Endothelial cell of umbilical vein (primary cell): ENCODE measurements around the gene ERO1A. TPM values are rescaled to one million over a fixed set of nuclear protein-coding genes. Genes with fewer than 3 reads are reported as not detected.

Experiments
- BruUV-seq: library from RNA; stranded (reverse); fragments of 400-500 nt; replicated peaks from 2 replicates; lab custom pipeline; 2021; lab: Mats Ljungman, UMichigan
- CTCF ChIA-PET: fragments of 300-600, 350-600 bp; sonication (Branson Sonifier 250); formaldehyde crosslinking; loops from one replicate; lab custom pipeline; 2021; ENCODE audit warnings: antibody characterized with exemption, inconsistent platforms; lab: Charles Lee
- POLR2A ChIA-PET: fragments of 300-600, 350-600 bp; sonication (Branson Sonifier 250); formaldehyde crosslinking; loops from one replicate; lab custom pipeline; 2021; ENCODE audit warnings: antibody characterized with exemption, inconsistent platforms; lab: Charles Lee
- DNase-seq: peaks from one replicate; pipeline ENCODE4 v3.0.0-alpha.2; 2011; ENCODE audit warnings: low read depth, low spot score
- FAIRE-seq: peaks from 2 replicates; lab custom pipeline; 2011; peaks lifted over from hg19 to GRCh38; lab: Jason Lieb, UNC
- H2AFZ ChIP-seq: 2 replicates; pipeline ENCODE4 v1.6.0; 2012; ENCODE audit warnings: low read depth, low read length, control low read depth, inconsistent platforms
- H3K27ac ChIP-seq: 2 replicates; pipeline ENCODE4 v1.5.1; 2011; ENCODE audit warnings: low read depth, mild to moderate bottlenecking, control low read depth, low read length, moderate library complexity; ENCODE audit not compliant: insufficient read depth
- H3K27me3 ChIP-seq, 2 experiments: 2 replicates each; pipeline versions ENCODE4 v1.6.0 to v1.6.1; 2011; ENCODE audit warnings: low read length in 2 of 2, mixed read lengths in 1 of 2; ENCODE audit not compliant: control insufficient read depth in 2 of 2, insufficient read depth in 2 of 2
- H3K36me3 ChIP-seq, 2 experiments: 2 replicates in 1 of 2; 3 replicates in 1 of 2; pipeline ENCODE4 v1.5.1; 2011; ENCODE audit warnings: low read length in 2 of 2, mild to moderate bottlenecking in 1 of 2, moderate library complexity in 1 of 2; ENCODE audit not compliant: control insufficient read depth in 2 of 2, insufficient read depth in 2 of 2; ENCODE audit errors: extremely low read depth in 1 of 2
- H3K4me1 ChIP-seq: 3 replicates; pipeline ENCODE4 v1.5.1; 2011; ENCODE audit warnings: mild to moderate bottlenecking, low read length; ENCODE audit not compliant: control insufficient read depth, insufficient read depth; ENCODE audit errors: extremely low read depth
- H3K4me2 ChIP-seq: 2 replicates; pipeline ENCODE4 v1.6.1; 2011; ENCODE audit warnings: low read length, control low read depth, mixed read lengths; ENCODE audit not compliant: insufficient read depth
- H3K4me3 ChIP-seq, 3 experiments: fragments of 200-600 bp in 1 of 3; sonication (generic), shearing (Covaris generic) in 1 of 3; replicated peaks in 1 of 3; 2 replicates each; pipeline ENCODE4 v1.5.1; 2011 to 2016; ENCODE audit warnings: control low read depth in 3 of 3, low read length in 3 of 3, mild to moderate bottlenecking in 2 of 3, inconsistent platforms in 1 of 3, low read depth in 1 of 3, moderate library complexity in 1 of 3; ENCODE audit not compliant: insufficient read depth in 1 of 3
- H3K79me2 ChIP-seq: 2 replicates; pipeline ENCODE4 v1.6.0; 2012; ENCODE audit warnings: low read length, inconsistent platforms; ENCODE audit not compliant: control insufficient read depth, insufficient read depth
- H3K9ac ChIP-seq: replicated peaks from 2 replicates; pipeline ENCODE3; 2011; ENCODE audit warnings: low read length, control low read depth; ENCODE audit not compliant: insufficient read depth; ENCODE audit errors: extremely low read depth
- H3K9me1 ChIP-seq: replicated peaks from 3 replicates; pipeline ENCODE4 v1.6.0; 2011; ENCODE audit warnings: mild to moderate bottlenecking, low read length; ENCODE audit not compliant: control insufficient read depth, insufficient read depth; ENCODE audit errors: extremely low read depth
- H3K9me3 ChIP-seq: replicated peaks from 2 replicates; pipeline ENCODE4 v1.5.1; 2012; ENCODE audit warnings: low read length, inconsistent platforms; ENCODE audit not compliant: control insufficient read depth, insufficient read depth
- H4K20me1 ChIP-seq: replicated peaks from 2 replicates; pipeline ENCODE3; 2011; ENCODE audit warnings: mild to moderate bottlenecking, low read length; ENCODE audit not compliant: control insufficient read depth, insufficient read depth; ENCODE audit errors: extremely low read depth
- EZH2 ChIP-seq: IDR thresholded peaks from 2 replicates; pipeline ENCODE4 v1.6.1; 2012; ENCODE audit warnings: borderline replicate concordance, low read depth, mild to moderate bottlenecking, moderate library complexity, low read length, inconsistent platforms; ENCODE audit not compliant: severe bottlenecking
- GATA2 ChIP-seq: IDR thresholded peaks from 2 replicates; pipeline ENCODE4 v1.7.0; 2011; ENCODE audit warnings: low read depth, mild to moderate bottlenecking, moderate library complexity, mixed read lengths, low read length; ENCODE audit not compliant: insufficient read length, insufficient read depth
- JUN ChIP-seq: IDR thresholded peaks from 2 replicates; pipeline ENCODE4 v1.6.1; 2011; ENCODE audit warnings: borderline replicate concordance, low read depth; ENCODE audit not compliant: insufficient read length, insufficient read depth
- POLR2A ChIP-seq: IDR thresholded peaks from 2 replicates; pipeline ENCODE4 v1.6.1; 2012; ENCODE audit warnings: low read depth, mild to moderate bottlenecking, control low read depth, low read length
- dilution Hi-C: fragments of 300-500 bp; cut with MboI; formaldehyde crosslinking; loops from one replicate; pipeline ENCODE4 v1.15.0; 2019; ENCODE audit warnings: low sequenced_read_pairs; ENCODE audit not compliant: extremely low pct_ligation_motif_present
- intact Hi-C: fragments of 100-400 bp; cut with micrococcal nuclease; formaldehyde crosslinking; loops from one replicate; pipeline ENCODE4 v1.10.0; 2022
- polyA plus RNA-seq, 4 experiments: library from polyadenylated mRNA; depleted of rRNA in 3 of 4; stranded (reverse) in 3 of 4; unstranded in 1 of 4; fragments of >200 nt; gene quantifications; 2 replicates each; pipeline versions ENCODE4 v1.2.1 to v1.2.3, GENCODE V29; 2011 to 2012; ENCODE audit warnings: missing spikeins in 1 of 4
- total RNA-seq: library from RNA; stranded (reverse); gene quantifications from 2 replicates; pipeline ENCODE4 v1.2.3, GENCODE V29; 2021

The ERO1A gene
- total and polyA plus RNA-seq, 2 donors (not counting 3 experiments of a cell fraction or from before 2014, with no cell fraction given), result 20.7 to 71.4 TPM

GRCh38 chr14:52700701-52701172, 5.4 kb upstream of the ERO1A start:
- ChIA-PET CTCF (interaction anchor here (0.5 kb wide), 1 partner anchor 9 kb away, joined by 3 read pairs; no protein-coding TSS in a partner anchor), POLR2A (interaction anchor here (0.7 kb wide), 1 partner anchor 134 kb away, joined by 3 read pairs; no protein-coding TSS in a partner anchor)
- H3K9me3 ChIP-seq, result no peaks in the 10 kb centered on the region
- intact Hi-C loops (loop anchor here (10.0 kb wide), 1 partner anchor 254 kb away; the partner anchor contains the start of gene FERMT2), dilution Hi-C loops (no loop called here)
- no peaks in the 10 kb centered on the region for H3K36me3 ChIP-seq
- BruUV-seq, result no TSS peak
- no peak overlapping the region for H3K9ac ChIP-seq
- H3K4me2 ChIP-seq, result peak overlapping the region; percentile 66
- H4K20me1 ChIP-seq, result no peaks in the 10 kb centered on the region
- peaks cover 16% of the 10 kb centered on the region for H3K4me1 ChIP-seq
- no peaks in the 10 kb centered on the region for H3K9me1 ChIP-seq
- H3K79me2 ChIP-seq, result no peaks in the 10 kb centered on the region
- peak; percentile 79 for DNase-seq
- no peaks in the 10 kb centered on the region for H3K27me3 ChIP-seq
- H3K27ac ChIP-seq, result peak overlapping the region; percentile 72
- peak overlapping the region in 1 of 3 experiments; percentile 15 for H3K4me3 ChIP-seq
- FAIRE-seq, result peak; percentile 79
- TF ChIP-seq EZH2, result no peak
- TF ChIP-seq JUN, result no peak
- peak; percentile 15 for TF ChIP-seq GATA2
- peak overlapping the region; percentile 39 for H2AFZ ChIP-seq

DNA sequence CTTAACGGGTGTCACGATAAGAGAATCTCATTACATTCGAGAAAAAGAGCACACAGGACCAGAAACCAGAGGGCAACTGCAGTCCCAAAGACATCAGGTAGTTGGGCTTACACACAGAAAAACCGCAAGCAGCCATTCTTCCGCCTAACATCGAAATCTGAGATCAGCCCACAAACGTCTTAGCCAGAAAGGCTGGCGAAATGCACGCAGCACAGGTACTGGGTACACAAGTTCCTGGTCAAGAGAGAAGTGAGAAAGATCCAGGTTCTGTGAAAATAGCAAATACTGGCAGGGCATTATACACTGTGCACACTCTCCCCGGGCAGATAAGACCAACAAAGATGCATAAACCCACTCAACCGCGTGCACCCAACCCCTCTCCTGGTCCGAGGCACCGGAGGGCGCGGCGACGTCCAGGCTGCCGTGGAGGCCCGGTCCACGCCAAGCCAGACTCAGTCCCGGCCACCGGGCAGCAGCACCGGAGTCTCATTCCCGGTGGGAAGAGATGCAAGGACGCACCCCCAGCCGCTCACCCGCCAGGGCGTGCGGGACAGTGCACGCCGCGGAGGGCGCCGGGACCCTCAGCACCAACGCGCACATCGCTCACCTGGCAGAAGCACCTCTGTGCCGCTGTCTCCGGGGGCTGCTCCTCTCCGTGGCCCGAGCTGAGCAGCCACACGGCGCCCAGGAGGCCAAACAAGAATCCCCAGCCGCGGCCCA, 437 bp downstream of the ERO1A start:
- BruUV-seq, result TSS peak; percentile 46
- intact Hi-C loops, result no loop called here
- peak; percentile 49 for FAIRE-seq

More for the DNA sequence above, 437 bp downstream of the ERO1A start:
- Histone ChIP-seq H3K9me3 (no peaks in the 10 kb centered on the region), H3K36me3 (no peaks in the 10 kb centered on the region), H3K4me3 (peak overlapping the region; percentile 33 to 74 (median 60)), H3K9ac (peak overlapping the region; percentile 95), H3K27me3 (no peaks in the 10 kb centered on the region), H2AFZ (peak overlapping the region; percentile 83), H3K4me1 (peaks cover 8% of the 10 kb centered on the region), H3K79me2 (peaks cover 52% of the 10 kb centered on the region), H4K20me1 (peaks cover 3% of the 10 kb centered on the region), H3K27ac (peak overlapping the region; percentile 80), H3K4me2 (peak overlapping the region; percentile 92), H3K9me1 (no peaks in the 10 kb centered on the region)
- DNase-seq, result peak; percentile 65
- dilution Hi-C loops, result no loop called here
- ChIA-PET POLR2A (no interaction called here), CTCF (interaction anchor here (1.3 to 2.2 kb wide), 3 partner anchors 10 to 143 kb away, joined by 3 to 6 read pairs (median 4); partner anchors contain the start of genes GPR137C and TXNDC16)
- no peak for TF ChIP-seq EZH2
- TF ChIP-seq POLR2A, result no peak
